Activated B cell treated with CpG ODN at 0.5 μM for 24 hours (primary cell): ENCODE measurements around the gene COL12A1. TPM values are rescaled to one million over a fixed set of nuclear protein-coding genes. Genes with fewer than 3 reads are reported as not detected.

Experiments
- ATAC-seq: fragments of 200-7000 bp; cut with Tn5 transposase; one replicate; pipeline ENCODE4 v1.10.0; 2021; ENCODE audit warnings: low read depth, mild to moderate bottlenecking, moderate library complexity
- CTCF ChIA-PET: fragments of 350-600 bp; sonication (Branson Sonifier 250); formaldehyde crosslinking; loops from one replicate; lab custom pipeline; 2021; ENCODE audit warnings: antibody characterized with exemption; lab: Charles Lee
- POLR2A ChIA-PET: fragments of 350-600 bp; sonication (Branson Sonifier 250); formaldehyde crosslinking; loops from one replicate; lab custom pipeline; 2021; ENCODE audit warnings: antibody characterized with exemption; lab: Charles Lee
- DNase-seq: peaks from one replicate; pipeline ENCODE4 v3.0.0; 2022
- H3K27ac Mint-ChIP-seq: one replicate; pipeline ENCODE4 v1.8.0; 2020; ENCODE audit warnings: mixed read lengths
- H3K27me3 Mint-ChIP-seq: one replicate; pipeline ENCODE4 v1.8.0; 2021; ENCODE audit warnings: mixed read lengths
- H3K36me3 Mint-ChIP-seq: one replicate; pipeline ENCODE4 v1.8.0; 2021; ENCODE audit warnings: low read depth, mixed read lengths
- H3K4me1 Mint-ChIP-seq: one replicate; pipeline ENCODE4 v1.8.0; 2021; ENCODE audit warnings: mixed read lengths
- H3K4me3 Mint-ChIP-seq: one replicate; pipeline ENCODE4 v1.8.0; 2020; ENCODE audit warnings: mild to moderate bottlenecking, mixed read lengths
- H3K9me3 Mint-ChIP-seq: one replicate; pipeline ENCODE4 v1.8.0; 2020; ENCODE audit warnings: mixed read lengths
- CTCF ChIP-seq: fragments of 200-600 bp; IDR thresholded peaks from one replicate; pipeline ENCODE4 v1.8.0; 2022; ENCODE audit warnings: antibody characterized with exemption, mild to moderate bottlenecking
- intact Hi-C: fragments of 100-400 bp; cut with micrococcal nuclease; formaldehyde crosslinking; loops from one replicate; pipeline ENCODE4 v1.15.1; 2024
- total RNA-seq: library from RNA; stranded (reverse); gene quantifications from 2 replicates; pipeline ENCODE4 v1.2.3, GENCODE V29; 2022

COL12A1 gene
- total RNA-seq, 1 donor from 2014 or later: not detected

GRCh38 chr6:75209184-75209723 is 3.4 kb upstream of the COL12A1 start:
- Mint-ChIP-seq H3K27ac (no peak overlapping the region), H3K36me3 (no peaks in the 10 kb centered on the region), H3K4me1 (peaks cover 46% of the 10 kb centered on the region), H3K4me3 (peak overlapping the region; percentile 78), H3K27me3 (peaks cover 68% of the 10 kb centered on the region), H3K9me3 (no peaks in the 10 kb centered on the region)
- POLR2A ChIA-PET: interaction anchor here (1.8 kb wide), 1 partner anchor 34 kb away, joined by 8 read pairs; the partner anchor contains the start of gene COX7A2
- TF ChIP-seq CTCF: no peak
- ATAC-seq (no peak), DNase-seq (no peak)
- intact Hi-C loops: loop anchor here (1.0 to 5.0 kb wide), 6 partner anchors 34 to 1757 kb away; partner anchors contain the start of genes CGAS and COX7A2
- CTCF ChIA-PET: interaction anchor here (0.7 to 10.6 kb wide), 24 partner anchors 9 to 1557 kb away, joined by 3 to 272 read pairs (median 5); partner anchors contain the start of genes COX7A2 and TMEM30A

- peak; percentile 56 for TF ChIP-seq CTCF
- Mint-ChIP-seq H3K9me3 (no peaks in the 10 kb centered on the region), H3K27ac (peak overlapping the region; percentile 30), H3K4me1 (peaks cover 52% of the 10 kb centered on the region), H3K4me3 (peak overlapping the region; percentile 78), H3K36me3 (no peaks in the 10 kb centered on the region), H3K27me3 (peaks cover 71% of the 10 kb centered on the region)
- DNase-seq (peak; percentile 63), ATAC-seq (peak; percentile 76)
- intact Hi-C loops: loop anchor here (1.0 to 5.0 kb wide), 7 partner anchors 34 to 1756 kb away; partner anchors contain the start of genes CGAS and COX7A2
- ChIA-PET POLR2A (interaction anchor here (1.8 kb wide), 1 partner anchor 35 kb away, joined by 8 read pairs; the partner anchor contains the start of gene COX7A2), CTCF (interaction anchor here (0.5 to 10.6 kb wide), 26 partner anchors 10 to 1556 kb away, joined by 3 to 272 read pairs (median 4); partner anchors contain the start of genes COX7A2 and TMEM30A)
These were observed 2.7 kb upstream of the COL12A1 start for GRCh38 chr6:75208298-75209183.

GRCh38 chr6:75206576-75207342 is 906 bp upstream of the COL12A1 start:
- intact Hi-C loops: loop anchor here (5.0 kb wide), 1 partner anchor 1754 kb away; the partner anchor contains the start of gene CGAS
- H3K9me3 Mint-ChIP-seq: no peaks in the 10 kb centered on the region
- no peak overlapping the region for H3K27ac Mint-ChIP-seq
- CTCF ChIA-PET: interaction anchor here (1.3 to 10.6 kb wide), 2 partner anchors 1466 to 1480 kb away, joined by 3 to 272 read pairs; no protein-coding TSS in a partner anchor
- H3K4me3 Mint-ChIP-seq: peak overlapping the region; percentile 67
- ATAC-seq (no peak), DNase-seq (no peak)
- H3K4me1 Mint-ChIP-seq: peaks cover 60% of the 10 kb centered on the region
- POLR2A ChIA-PET: no interaction called here
- TF ChIP-seq CTCF: no peak
- peaks cover 79% of the 10 kb centered on the region for H3K27me3 Mint-ChIP-seq
- H3K36me3 Mint-ChIP-seq: no peaks in the 10 kb centered on the region

- peaks cover 60% of the 10 kb centered on the region for H3K4me1 Mint-ChIP-seq
- H3K27ac Mint-ChIP-seq: no peak overlapping the region
- H3K9me3 Mint-ChIP-seq: no peaks in the 10 kb centered on the region
- no peaks in the 10 kb centered on the region for H3K36me3 Mint-ChIP-seq
- no peak for TF ChIP-seq CTCF
- intact Hi-C loops: loop anchor here (2.0 to 5.0 kb wide), 2 partner anchors 796 to 1753 kb away; partner anchors contain the start of gene CGAS
- peaks cover 75% of the 10 kb centered on the region for H3K27me3 Mint-ChIP-seq
- CTCF ChIA-PET: interaction anchor here (0.6 to 10.6 kb wide), 4 partner anchors 1114 to 1529 kb away, joined by 3 to 272 read pairs (median 6); no protein-coding TSS in a partner anchor
- DNase-seq (no peak), ATAC-seq (no peak)
- POLR2A ChIA-PET: no interaction called here
- H3K4me3 Mint-ChIP-seq: peak overlapping the region; percentile 73
These were observed 686 bp downstream of the COL12A1 start for GRCh38 chr6:75204959-75205775.
